Epithelial cell of prostate (primary cell): ENCODE measurements around the gene TGFBR3.
"Not testable (repeated sequence)": the region's sequence is repeated elsewhere in the genome, so short reads cannot be mapped to it uniquely, and the experiment has no call there.

Source experiments
- DNase-seq: peaks from one replicate; pipeline ENCODE4 v3.0.0-alpha.2; 2011; ENCODE audit warnings: low read depth, low spot score
- H3K27ac ChIP-seq: fragments of 450-650 bp; 2 replicates; pipeline ENCODE4 v1.5.1; 2017; ENCODE audit warnings: mild to moderate bottlenecking

TGFBR3 gene

DNA sequence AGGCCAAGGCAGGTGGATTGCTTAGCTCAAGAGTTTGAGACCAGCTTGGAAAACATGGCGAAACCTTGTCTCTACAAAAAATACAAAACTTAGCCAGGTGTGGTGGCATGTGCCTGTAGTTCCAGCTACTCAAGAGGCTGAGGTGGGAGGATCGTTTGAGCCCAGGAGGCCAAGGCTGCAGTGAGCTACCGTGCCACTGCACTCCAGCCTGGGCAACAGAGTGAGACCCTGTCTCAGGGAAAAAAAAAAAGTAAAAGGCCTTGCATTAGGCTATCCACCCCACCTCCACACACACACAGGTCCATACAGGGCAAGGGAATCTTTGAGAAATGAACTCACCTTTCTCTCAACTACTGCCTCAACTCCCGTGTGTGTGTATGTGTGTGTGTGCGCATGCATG lies 33.9 kb downstream of the TGFBR3 start:
- not testable (repeated sequence) for DNase-seq
- peak overlapping the region; percentile 53 for H3K27ac ChIP-seq

DNA sequence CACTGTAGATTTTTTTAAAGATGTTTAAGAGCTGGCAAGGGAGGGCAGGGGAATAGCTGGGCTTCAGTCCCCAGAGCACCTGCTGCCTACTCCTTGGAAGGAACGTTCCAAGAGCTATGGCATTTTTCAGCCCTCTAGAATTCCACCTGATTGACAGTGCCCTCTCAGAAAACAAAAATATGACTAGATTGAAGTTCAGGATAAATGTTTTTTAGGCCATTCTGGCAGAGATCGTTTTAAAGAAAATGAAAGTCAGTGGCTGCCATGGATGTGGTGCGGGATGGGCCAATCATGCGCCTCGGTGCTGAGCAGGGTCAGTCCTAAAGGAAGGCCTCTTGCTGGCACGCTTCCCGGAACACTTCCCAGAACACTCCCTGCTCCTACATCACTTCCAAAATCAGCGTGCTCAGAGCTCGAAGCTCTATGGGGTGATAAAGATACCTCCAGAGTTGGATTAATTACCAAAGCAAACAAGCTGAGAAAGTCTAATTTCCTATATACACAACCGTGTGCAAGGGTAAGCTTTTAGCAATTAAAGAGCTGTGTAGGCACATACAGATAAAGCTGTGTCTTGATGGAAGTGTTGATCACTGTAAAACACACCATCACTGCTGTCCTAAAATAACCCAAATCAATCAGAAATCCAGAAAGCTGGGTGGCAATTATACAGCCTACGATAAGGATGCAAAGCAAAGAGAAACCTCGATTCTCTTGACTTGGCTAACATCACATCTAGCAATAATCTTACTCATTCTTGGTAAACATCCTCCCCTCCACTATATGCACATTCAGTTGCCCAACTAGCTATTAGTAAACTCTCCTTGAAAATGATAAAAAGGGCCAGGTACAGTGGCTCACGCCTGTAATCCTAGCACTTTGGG lies 34.6 kb downstream of the TGFBR3 start:
- peak overlapping the region; percentile 53 for H3K27ac ChIP-seq
- no peak for DNase-seq

DNA sequence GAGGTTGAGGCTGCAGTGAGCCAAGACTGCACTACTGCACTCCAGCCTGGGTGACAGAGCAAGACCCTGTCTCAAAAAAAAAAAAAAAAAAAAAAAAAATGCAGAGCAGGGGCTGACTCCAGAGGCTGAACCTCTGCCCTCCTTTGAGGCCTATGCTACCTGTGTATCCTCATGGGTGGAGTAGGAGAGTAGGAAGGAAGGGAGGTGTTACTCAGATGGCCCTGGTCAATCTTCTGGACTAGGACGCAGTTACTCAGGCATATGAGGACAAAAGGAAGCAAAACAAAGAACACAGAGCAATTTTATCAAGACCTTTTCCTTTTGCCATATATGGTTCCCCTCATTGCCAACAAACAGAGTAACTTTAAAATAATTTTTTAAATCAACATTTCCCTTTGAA lies 35.2 kb downstream of the TGFBR3 start:
- DNase-seq = no peak
- H3K27ac ChIP-seq = peak overlapping the region; percentile 53

DNA sequence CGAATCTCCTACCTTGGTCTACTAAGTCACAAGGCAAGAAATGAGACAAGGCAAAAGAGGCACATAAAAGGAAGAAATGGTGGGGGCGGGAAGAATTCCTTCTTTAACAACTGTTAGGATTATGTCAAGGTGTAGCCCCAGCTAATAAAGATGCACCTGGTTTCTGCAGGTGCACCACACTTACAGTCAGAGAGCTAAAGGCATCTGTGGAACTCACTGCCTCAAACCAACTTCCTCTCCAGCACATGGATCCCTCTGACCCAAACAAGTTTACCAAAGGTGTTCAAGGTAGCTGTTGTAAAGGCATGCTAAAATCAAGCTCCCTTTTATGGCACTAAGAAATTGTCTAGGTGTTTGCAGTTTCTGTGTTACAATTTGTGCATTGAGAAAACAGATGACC lies 38.1 kb downstream of the TGFBR3 start:
- H3K27ac ChIP-seq = no peak overlapping the region
- no peak for DNase-seq

DNA sequence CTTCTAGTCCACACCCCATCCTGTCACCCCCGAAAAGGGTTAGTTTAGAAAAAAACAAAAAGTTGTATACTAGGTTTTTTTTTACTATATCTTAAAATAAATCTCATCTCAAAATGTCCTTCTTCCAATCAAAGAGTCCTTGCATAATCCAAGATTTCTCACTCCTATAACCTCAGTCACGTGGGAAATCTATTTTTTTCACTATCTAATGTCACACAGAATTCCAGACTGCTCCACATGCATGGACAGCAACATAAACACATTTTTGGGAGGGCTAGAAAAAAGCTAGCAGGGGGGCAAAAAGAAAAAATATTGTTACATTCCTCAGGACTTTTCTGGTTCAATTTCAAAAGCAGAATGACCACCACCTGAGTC lies 39.3 kb downstream of the TGFBR3 start:
- no peak for DNase-seq
- H3K27ac ChIP-seq = no peak overlapping the region

DNA sequence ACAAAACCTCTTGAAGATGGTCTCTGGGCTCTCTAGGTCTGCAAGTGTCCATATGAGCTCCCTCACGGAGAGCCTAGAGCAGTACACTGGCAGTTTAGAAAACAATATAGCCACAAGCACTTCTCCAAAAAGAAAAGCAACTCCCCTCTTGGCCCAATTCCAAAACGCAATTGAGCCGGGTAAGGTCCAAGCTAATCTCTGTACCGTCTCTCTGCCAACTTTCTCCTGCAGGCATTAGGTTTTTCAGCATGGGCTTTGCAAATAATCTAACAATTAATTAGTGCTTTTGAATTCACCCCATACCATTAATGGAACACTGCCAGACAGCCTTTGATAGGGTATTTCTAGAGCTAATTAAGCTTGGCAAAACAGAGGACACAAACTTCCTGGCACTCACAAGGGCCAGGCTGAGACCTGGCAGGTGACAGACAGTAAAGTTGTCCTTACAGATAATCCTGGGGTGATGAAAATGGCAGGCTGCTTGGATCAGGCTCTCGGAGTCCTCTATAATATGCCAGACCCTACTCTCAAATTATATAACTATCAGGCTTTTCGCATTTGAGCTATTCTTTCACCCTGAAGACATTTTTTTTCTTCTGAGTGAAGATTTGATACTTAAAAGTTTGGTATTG lies 39.8 kb downstream of the TGFBR3 start:
- DNase-seq = no peak
- no peak overlapping the region for H3K27ac ChIP-seq

DNA sequence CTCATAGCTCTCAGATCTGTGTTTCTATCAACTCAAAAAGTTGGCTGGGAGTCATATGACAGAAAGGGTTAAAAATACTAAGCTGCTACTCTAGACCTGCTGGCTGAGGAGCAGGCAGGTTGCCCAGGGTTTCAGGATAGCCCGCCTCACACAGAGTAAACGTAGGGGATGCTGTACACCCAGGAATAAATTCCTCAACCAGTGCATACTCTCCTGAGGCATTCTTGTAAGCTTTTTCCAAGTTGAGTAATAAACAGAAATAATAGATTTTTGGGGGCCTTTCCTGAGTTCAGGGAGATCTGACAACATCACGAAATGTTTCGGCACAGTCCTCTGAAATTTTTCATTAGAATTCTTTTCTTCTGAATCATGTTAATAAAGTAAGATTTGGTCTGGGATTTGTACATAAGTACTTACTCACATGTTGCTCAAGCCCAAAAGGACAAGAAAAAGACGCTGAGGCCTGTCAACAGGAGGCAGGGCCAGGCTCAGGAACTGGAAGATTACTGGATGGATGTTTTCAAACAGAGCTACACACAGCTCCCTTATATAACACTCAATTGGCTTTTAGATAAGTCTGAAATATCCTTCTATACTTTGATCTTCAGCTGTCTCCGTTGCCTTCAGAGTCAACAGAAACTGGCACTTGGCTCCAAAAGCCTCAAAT lies 41.0 kb downstream of the TGFBR3 start:
- H3K27ac ChIP-seq = peak overlapping the region; percentile 56
- DNase-seq = peak; percentile 78

DNA sequence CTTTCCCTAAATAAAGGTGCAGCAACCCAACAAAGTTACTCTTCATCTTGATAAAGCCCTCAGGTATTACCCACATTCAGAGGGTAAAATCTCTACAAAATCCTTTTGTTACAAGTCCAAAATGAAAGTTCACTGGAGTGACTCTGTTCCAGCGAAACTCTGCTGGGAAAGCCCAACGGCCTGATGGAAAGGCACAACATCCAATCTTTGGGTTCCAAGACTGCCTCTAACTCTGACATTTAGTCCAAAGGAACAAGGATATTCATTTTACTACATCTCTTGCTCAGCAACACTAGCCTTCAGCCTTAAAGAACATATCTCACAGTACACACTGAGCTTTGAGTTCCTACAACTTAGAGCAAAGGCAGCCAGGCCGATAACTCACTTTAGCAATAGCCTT lies 42.1 kb downstream of the TGFBR3 start:
- no peak overlapping the region for H3K27ac ChIP-seq
- DNase-seq = no peak

DNA sequence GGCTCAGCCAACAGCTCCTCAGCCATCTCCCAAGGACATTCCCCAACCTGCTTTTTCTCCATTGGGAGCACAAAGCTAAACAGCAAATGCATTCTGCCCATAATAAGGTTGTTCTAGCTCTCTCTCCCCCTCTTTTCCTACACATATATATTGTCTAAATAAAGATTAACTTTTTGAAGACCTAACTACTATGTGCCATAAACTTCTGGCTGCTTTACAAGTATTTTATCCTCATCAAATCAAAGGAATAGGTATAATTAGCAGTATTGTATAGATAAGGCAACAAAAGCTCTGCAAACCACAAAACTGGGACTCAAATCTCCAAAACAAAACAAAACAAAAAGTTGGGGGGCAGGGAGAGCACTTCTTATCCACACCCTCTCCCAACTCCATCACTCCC lies 43.4 kb downstream of the TGFBR3 start:
- no peak for DNase-seq
- no peak overlapping the region for H3K27ac ChIP-seq

DNA sequence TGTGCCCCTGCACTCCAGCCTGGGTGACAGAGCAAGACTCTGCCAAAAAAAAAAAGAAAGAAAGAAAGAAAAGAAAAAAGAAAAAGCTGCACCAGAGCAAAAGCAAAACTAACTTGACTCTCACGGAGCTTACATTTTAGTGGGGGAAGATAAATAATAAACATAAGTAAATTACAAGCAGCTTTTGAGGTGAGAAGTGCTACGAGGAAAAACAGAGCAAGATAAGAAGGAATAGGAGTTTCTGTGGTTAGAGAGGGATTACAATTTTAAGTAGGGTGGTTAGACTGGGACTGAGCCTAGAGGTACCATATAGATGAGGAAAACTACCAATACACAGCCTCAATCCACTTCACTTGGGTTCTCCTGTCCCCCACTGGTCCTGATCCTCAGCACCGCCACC lies 43.9 kb downstream of the TGFBR3 start:
- no peak overlapping the region for H3K27ac ChIP-seq
- DNase-seq = no peak

DNA sequence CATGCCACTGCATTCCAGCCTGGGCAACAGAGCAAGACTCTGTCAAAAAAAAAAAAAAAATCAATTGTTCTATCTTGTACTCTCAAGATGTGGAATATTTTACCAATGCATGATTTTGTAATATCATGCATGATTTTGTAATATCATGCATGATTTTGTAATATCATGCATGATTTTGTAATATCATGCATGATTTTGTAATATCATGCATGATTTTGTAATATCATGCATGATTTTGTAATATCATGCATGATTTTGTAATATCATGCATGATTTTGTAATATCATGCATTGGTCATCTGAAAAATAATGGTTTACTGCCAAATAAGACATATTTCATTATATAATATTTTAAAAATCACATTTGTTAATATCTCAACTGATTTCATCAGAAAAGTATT lies 45.7 kb downstream of the TGFBR3 start:
- not testable (repeated sequence) for H3K27ac ChIP-seq, DNase-seq

DNA sequence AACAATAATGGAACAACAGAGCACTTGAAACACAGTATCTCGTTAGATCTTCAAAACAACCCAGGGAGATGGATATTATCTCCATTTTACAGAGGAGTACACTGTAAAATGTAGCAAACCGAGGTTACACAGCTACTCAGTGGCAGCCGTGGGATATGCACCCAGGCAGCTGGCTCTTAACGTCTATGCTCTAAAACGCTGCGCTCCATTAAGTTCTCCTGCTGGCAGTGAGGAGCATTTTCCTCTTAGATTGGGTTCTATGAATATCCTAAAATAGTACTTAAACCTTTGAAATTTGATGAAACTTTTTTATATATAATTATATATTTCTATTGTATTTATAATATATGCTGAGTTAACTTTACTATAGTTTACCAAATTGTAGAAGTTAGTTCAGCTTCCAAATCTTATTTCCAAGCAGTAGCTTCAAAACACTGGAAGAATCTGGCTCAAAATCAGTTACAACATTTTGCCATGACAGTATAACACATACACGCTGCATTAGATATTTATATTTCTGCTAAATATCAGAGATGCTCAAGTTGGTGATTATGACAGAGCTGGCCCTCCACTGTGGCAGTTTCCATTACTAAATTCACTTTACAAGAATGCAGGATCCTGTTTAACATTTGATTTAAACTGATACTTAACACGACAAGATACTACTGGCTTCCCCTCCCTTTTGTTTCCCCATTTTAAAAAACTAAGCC lies 49.5 kb downstream of the TGFBR3 start:
- H3K27ac ChIP-seq = no peak overlapping the region
- DNase-seq = no peak

DNA sequence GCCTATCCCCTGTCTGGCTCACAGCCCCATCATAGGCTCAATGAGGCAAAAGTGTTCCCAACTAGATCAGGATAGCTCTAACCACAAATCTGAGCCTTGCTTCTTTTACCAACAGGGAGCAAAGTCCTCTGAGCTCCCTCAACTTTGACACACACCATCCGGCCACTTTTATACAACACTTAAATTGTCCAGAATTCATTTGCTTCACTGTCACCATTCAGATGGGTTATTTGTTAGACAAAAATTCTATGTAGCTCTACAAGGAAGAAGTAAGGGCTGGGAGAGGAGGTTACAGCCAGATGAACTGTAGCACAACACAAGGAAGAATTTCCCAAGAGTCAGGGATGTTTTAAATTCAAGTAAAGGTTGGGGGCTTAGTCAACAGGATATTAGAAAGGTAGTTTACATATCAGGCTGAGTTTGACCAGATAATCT lies 50.8 kb downstream of the TGFBR3 start:
- no peak for DNase-seq
- H3K27ac ChIP-seq = no peak overlapping the region

DNA sequence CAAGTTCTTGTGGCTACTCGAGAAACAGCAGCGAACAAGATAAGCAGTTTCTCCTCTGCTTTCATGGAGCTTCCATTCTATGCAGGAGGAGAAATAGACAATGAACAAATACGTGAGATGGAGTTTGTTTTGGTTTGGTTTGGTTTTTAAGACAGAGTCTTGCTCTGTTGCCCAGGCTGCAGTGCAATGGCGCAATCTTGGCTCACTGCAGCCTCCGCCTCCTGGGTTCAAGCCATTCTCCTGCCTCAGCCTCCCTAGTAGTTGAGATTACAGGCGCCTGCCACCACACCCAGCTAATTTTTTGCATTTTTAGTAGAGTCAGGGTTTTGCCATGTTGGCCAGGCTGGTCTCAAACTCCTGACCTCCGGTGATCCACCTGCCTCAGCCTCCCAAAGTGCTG lies 51.4 kb downstream of the TGFBR3 start:
- H3K27ac ChIP-seq, DNase-seq: not testable (repeated sequence)

DNA sequence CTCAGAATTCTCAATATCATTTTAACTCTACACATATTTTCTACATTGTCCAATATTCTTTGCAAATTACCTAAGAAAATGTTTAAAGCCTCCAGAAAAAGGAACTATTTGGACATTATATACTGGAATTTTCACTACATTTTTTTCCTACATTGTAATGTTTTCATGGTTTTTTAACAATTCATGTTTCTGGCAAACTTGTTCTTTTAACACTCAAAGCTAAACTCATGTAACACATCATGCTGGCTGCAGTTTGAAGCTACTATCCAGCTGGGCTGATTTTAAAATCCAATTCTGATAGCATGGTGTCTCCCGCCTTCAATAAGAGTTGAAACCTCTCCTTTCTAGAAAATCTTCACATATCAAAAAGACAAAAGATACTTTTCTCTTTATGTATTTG lies 52.0 kb downstream of the TGFBR3 start:
- no peak for DNase-seq
- no peak overlapping the region for H3K27ac ChIP-seq

DNA sequence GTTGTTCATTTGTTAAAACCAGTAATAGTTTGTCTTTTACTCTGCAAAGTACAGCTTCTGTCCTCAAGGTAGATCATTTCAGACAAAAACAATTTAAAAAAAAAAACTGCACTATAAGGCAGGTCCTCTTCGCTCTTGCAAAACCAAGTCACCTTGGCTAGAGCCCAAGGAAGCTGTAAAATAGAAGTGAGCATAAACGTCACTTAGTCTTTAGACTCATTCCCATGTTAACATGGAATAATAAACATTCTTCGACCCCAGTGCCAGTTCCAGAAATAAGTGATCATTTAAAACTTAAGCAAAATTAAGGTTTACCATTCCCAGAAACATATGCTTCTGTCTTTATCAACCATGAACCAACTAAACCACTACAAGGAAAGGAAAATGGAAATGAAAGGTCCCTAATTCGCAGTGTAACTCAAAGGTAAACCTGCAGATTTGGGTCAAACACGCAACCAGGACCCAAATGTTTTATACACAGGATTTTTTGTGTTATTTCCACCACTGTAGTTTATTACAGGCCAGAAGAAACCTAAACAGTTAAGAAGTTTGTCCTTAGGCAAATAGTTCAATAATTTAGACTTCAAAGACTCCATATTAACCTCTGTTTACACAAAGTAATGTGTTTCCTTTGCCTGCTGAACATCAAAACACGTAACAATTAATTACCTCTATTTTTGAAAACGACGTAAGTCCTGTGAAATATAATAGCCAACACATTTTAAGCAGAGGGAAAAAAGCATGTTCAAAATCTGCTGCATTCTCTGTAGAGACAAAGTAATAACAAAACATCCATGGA lies 54.6 kb downstream of the TGFBR3 start:
- no peak for DNase-seq

DNA sequence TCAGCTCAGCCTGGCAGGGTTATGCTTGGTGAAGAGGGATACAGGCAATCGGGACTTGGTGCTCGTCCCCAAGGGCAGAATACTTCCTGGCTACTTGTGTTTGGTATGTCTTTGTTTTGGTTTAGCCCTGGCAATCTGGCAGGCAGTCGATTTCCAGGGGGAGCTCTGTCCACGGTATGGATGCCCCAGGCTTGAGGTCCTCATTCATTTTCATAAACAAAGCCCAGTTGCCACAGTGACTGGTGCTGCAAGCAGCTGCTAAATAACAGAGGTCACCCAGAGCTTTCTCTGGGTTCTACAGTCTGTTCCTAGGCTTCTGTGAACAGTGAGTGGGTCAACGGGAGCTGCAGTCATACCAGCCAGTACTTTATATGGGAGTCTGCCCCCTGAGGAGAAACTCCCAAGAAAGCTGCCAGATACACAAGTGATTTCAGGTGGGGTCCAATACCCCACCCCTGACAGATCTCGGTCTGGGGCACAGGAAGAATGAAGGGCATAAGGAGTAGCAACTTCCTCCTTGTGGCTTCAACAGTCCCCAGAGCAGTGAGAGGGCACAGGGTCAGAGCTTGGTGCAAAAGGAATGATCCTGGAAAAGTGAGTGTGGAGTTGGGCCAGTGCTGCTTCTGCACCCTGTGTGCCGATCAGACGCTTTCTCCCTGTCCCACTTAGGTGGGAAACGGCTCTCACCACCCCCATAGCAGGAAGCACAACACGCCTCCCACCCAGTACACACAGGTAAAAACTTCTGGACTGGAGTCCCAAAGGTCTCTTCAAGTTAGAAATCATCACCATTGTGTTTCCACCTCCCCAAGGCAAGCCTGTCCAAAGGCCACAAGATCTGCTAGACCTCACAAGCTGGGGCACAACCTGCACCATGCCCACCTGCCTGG lies 55.5 kb downstream of the TGFBR3 start:
- H3K27ac ChIP-seq = no peak overlapping the region
- no peak for DNase-seq

More for the DNA sequence above, 54.6 kb downstream of the TGFBR3 start:
- H3K27ac ChIP-seq = no peak overlapping the region

DNA sequence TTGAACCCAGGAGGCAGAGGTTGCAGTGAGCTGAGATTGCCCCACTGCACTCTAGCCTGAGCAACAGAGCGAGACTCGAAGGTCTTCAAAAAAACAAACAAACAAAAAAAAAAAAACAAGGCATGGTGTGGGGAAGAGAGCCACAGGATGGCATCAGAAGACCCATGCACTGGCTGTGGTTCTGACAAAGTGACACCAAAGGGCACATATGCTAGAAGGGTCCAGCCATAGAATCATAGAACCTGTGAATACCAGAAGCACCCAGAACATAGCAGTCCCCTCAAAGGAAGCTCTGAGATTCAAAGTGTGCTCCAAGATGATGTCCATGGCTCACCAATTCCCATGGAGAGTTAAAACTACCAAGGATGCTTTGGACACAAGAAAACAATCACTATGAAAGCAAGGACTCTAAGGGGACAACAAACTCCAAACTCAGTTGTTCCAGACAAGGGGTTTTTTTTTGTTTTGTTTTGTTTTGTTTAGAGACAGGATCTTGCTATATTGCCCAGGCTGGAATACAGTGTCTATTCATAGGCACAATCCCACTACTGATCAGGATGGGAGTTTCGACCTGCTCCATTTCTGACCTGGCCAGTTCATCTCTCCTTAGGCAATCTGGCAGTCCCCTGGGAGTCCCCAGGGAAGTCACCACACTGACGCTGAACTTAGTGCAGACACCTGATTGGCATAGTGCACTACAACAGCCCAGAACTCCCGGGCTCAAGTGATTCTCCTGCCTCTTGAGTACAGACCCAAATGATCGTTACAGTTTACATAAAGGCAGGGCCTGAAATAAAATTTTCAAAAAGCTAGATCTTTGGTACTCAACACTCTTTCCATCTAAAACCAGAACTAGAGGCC lies 56.4 kb downstream of the TGFBR3 start:
- H3K27ac ChIP-seq = no peak overlapping the region

More for the DNA sequence above, 56.4 kb downstream of the TGFBR3 start:
- no peak for DNase-seq
